ENCODE measurements around the gene TMEM120B. TPM values are rescaled to one million over a fixed set of nuclear protein-coding genes. Genes with fewer than 3 reads are reported as not detected.
A peak's percentile ranks its signal among the peaks of the same experiment; 100 is the strongest.
"Not testable (repeated sequence)": the region's sequence is repeated elsewhere in the genome, so short reads cannot be mapped to it uniquely, and the experiment has no call there.

Gene TMEM120B
- total RNA-seq, 3 donors from 2014 or later = 5.4 to 8.2 (median 6.1) TPM

GRCh38 chr12:121751749-121752351 is 39.3 kb downstream of the TMEM120B start:
- DNase-seq (ENCODE audit: low spot score in 2 of 2) = no peak
- no peaks in the 10 kb centered on the region for H3K36me3 ChIP-seq
- no peak overlapping the region for H3K4me3 ChIP-seq
- H3K4me1 ChIP-seq = no peaks in the 10 kb centered on the region
- intact Hi-C loops (cut with DNase I; ENCODE audit: low total_unique reads) = no loop called here
- H3K27ac ChIP-seq = no peak overlapping the region
- no peaks in the 10 kb centered on the region for H3K9me3 ChIP-seq
- no peaks in the 10 kb centered on the region for H3K27me3 ChIP-seq
- no peak for TF ChIP-seq POLR2A (IDR thresholded peaks at IDR 0.05)
- TF ChIP-seq CTCF (IDR thresholded peaks at IDR 0.05) = no peak
- no peak for TF ChIP-seq POLR2AphosphoS5 (IDR thresholded peaks at IDR 0.05)

- intact Hi-C loops (cut with DNase I; ENCODE audit: low total_unique reads) = no loop called here
- H3K4me1 ChIP-seq = no peaks in the 10 kb centered on the region
- no peaks in the 10 kb centered on the region for H3K36me3 ChIP-seq
- H3K4me3 ChIP-seq = no peak overlapping the region
- H3K27ac ChIP-seq = peak overlapping the region; percentile 45 to 65
- DNase-seq (ENCODE audit: low spot score in 2 of 2) = peak; percentile 46 to 72
- TF ChIP-seq POLR2AphosphoS5 (IDR thresholded peaks at IDR 0.05) (no peak), POLR2A (IDR thresholded peaks at IDR 0.05) (no peak), CTCF (IDR thresholded peaks at IDR 0.05) (no peak)
- H3K9me3 ChIP-seq = no peaks in the 10 kb centered on the region
- no peaks in the 10 kb centered on the region for H3K27me3 ChIP-seq
These were observed 41.3 kb downstream of the TMEM120B start for GRCh38 chr12:121753844-121754264.

- Histone ChIP-seq H3K27ac (peak overlapping the region in 1 of 2 donors; percentile 68), H3K36me3 (no peaks in the 10 kb centered on the region), H3K4me1 (no peaks in the 10 kb centered on the region), H3K4me3 (no peak overlapping the region), H3K27me3 (no peaks in the 10 kb centered on the region), H3K9me3 (no peaks in the 10 kb centered on the region)
- TF ChIP-seq POLR2AphosphoS5 (IDR thresholded peaks at IDR 0.05) = no peak
- no peak for TF ChIP-seq POLR2A (IDR thresholded peaks at IDR 0.05)
- TF ChIP-seq CTCF (IDR thresholded peaks at IDR 0.05) = no peak
- DNase-seq (ENCODE audit: low spot score in 2 of 2) = no peak
- intact Hi-C loops (cut with DNase I; ENCODE audit: low total_unique reads) = loop anchor here (5.0 kb wide), 1 partner anchor 632 kb away; no protein-coding TSS in a partner anchor
These were observed 42.3 kb downstream of the TMEM120B start for GRCh38 chr12:121754836-121755235.

GRCh38 chr12:121755591-121755990 is 43.0 kb downstream of the TMEM120B start:
- Histone ChIP-seq H3K4me1 (no peaks in the 10 kb centered on the region), H3K27ac (peak overlapping the region in 1 of 2 donors; percentile 68), H3K27me3 (no peaks in the 10 kb centered on the region), H3K36me3 (no peaks in the 10 kb centered on the region), H3K4me3 (no peak overlapping the region), H3K9me3 (no peaks in the 10 kb centered on the region)
- DNase-seq (ENCODE audit: low spot score in 2 of 2) = no peak
- intact Hi-C loops (cut with DNase I; ENCODE audit: low total_unique reads) = loop anchor here (5.0 kb wide), 1 partner anchor 632 kb away; no protein-coding TSS in a partner anchor
- TF ChIP-seq POLR2A (IDR thresholded peaks at IDR 0.05) (no peak), CTCF (IDR thresholded peaks at IDR 0.05) (no peak), POLR2AphosphoS5 (IDR thresholded peaks at IDR 0.05) (no peak)

GRCh38 chr12:121758536-121758935 is 46.0 kb downstream of the TMEM120B start:
- H3K4me1 ChIP-seq; H3K27me3 ChIP-seq; H3K9me3 ChIP-seq; H3K36me3 ChIP-seq; DNase-seq (ENCODE audit: low spot score in 2 of 2); H3K4me3 ChIP-seq; H3K27ac ChIP-seq: not testable (repeated sequence)
- intact Hi-C loops (cut with DNase I; ENCODE audit: low total_unique reads) = loop anchor here (5.0 kb wide), 1 partner anchor 629 kb away; no protein-coding TSS in a partner anchor

All from breast epithelium (tissue), 4 donors.